Neural progenitor cell (in vitro differentiated cells): Measurements from ENCODE around the gene NPR3. TPM values are rescaled to one million over a fixed set of nuclear protein-coding genes. Genes with fewer than 3 reads are reported as not detected.

Source experiments
- DNase-seq: peaks from one replicate; pipeline ENCODE4 v3.0.0-alpha.2; 2016; ENCODE audit warnings: low spot score
- H2AFZ ChIP-seq: fragments of 200-600 bp; sonication (generic); replicated peaks from 2 replicates; pipeline ENCODE4 v1.6.1; 2016; ENCODE audit warnings: antibody characterized with exemption
- H3F3A ChIP-seq: fragments of 200-600 bp; sonication (generic); 2 replicates; pipeline ENCODE4 v1.6.1; 2016; ENCODE audit warnings: antibody characterized with exemption, low read depth
- H3K27ac ChIP-seq: fragments of 200-600 bp; sonication (generic); 2 replicates; pipeline ENCODE4 v1.5.1; 2016; ENCODE audit warnings: mild to moderate bottlenecking
- H3K27me3 ChIP-seq: fragments of 200-600 bp; sonication (generic); 2 replicates; pipeline ENCODE4 v1.6.1; 2016; ENCODE audit warnings: mild to moderate bottlenecking, moderate library complexity
- H3K36me3 ChIP-seq: fragments of 200-600 bp; sonication (generic); 2 replicates; pipeline ENCODE4 v1.5.1; 2016
- H3K4me1 ChIP-seq: fragments of 200-600 bp; sonication (generic); 2 replicates; pipeline ENCODE4 v1.6.1; 2016; ENCODE audit warnings: mixed run types
- H3K4me2 ChIP-seq: fragments of 200-600 bp; sonication (generic); 2 replicates; pipeline ENCODE4 v1.6.1; 2016
- H3K4me3 ChIP-seq: fragments of 200-600 bp; sonication (generic); 2 replicates; pipeline ENCODE4 v1.5.1; 2016
- H3K79me2 ChIP-seq: fragments of 200-600 bp; sonication (generic); 2 replicates; pipeline ENCODE4 v1.6.1; 2016; ENCODE audit warnings: low read depth
- H3K9ac ChIP-seq: fragments of 200-600 bp; sonication (generic); 2 replicates; pipeline ENCODE4 v1.6.1; 2016
- H3K9me3 ChIP-seq: fragments of 200-600 bp; sonication (generic); 2 replicates; pipeline ENCODE4 v1.5.1; 2016; ENCODE audit warnings: low read depth
- H4K20me1 ChIP-seq: fragments of 200-600 bp; sonication (generic); 2 replicates; pipeline ENCODE4 v1.6.1; 2016; ENCODE audit warnings: low read depth
- H3K27ac Mint-ChIP-seq: 3 replicates; pipeline ENCODE4 v1.8.0; 2021; ENCODE audit warnings: mixed read lengths
- H3K27me3 Mint-ChIP-seq: 2 replicates; pipeline ENCODE4 v1.8.0; 2022; ENCODE audit warnings: low read depth, mild to moderate bottlenecking, inconsistent platforms, moderate library complexity, mixed read lengths; ENCODE audit not compliant: insufficient read depth
- H3K36me3 Mint-ChIP-seq: 3 replicates; pipeline ENCODE4 v1.8.0; 2021; ENCODE audit warnings: mixed read lengths
- H3K4me1 Mint-ChIP-seq: 3 replicates; pipeline ENCODE4 v1.8.0; 2021; ENCODE audit warnings: mixed read lengths
- H3K4me3 Mint-ChIP-seq: 3 replicates; pipeline ENCODE4 v1.8.0; 2021; ENCODE audit warnings: mild to moderate bottlenecking, moderate library complexity, mixed read lengths
- H3K9me3 Mint-ChIP-seq: 3 replicates; pipeline ENCODE4 v1.8.0; 2020; ENCODE audit warnings: mixed read lengths
- CTCF ChIP-seq: fragments of 200-600 bp; sonication (generic); IDR thresholded peaks from 2 replicates; pipeline ENCODE4 v1.5.1; 2017; ENCODE audit warnings: antibody characterized with exemption, mild to moderate bottlenecking
- EZH2 ChIP-seq: fragments of 200-600 bp; sonication (generic); IDR thresholded peaks from 2 replicates; pipeline ENCODE4 v1.6.1; 2017; ENCODE audit warnings: antibody characterized with exemption, mild to moderate bottlenecking, moderate library complexity
- EZH2phosphoT487 ChIP-seq: fragments of 200-600 bp; sonication (generic); IDR thresholded peaks from 2 replicates; pipeline ENCODE4 v1.6.1; 2017; ENCODE audit warnings: antibody characterized with exemption
- total RNA-seq: library from RNA; depleted of rRNA; stranded (reverse); fragments of >200 nt; gene quantifications from 2 replicates; pipeline ENCODE4 v1.2.3, GENCODE V29; 2015; ENCODE audit warnings: low replicate concordance

NPR3 gene
- total RNA-seq, 1 donor from 2014 or later, result not detected

- no peak for TF ChIP-seq CTCF
- no peak for TF ChIP-seq EZH2
- Histone ChIP-seq H3K4me2 (no peak overlapping the region), H3K4me3 (no peak overlapping the region), H4K20me1 (no peaks in the 10 kb centered on the region), H3K27ac (no peak overlapping the region), H3F3A (no peaks in the 10 kb centered on the region), H3K79me2 (no peaks in the 10 kb centered on the region), H3K27me3 (no peaks in the 10 kb centered on the region), H3K9ac (no peak overlapping the region), H3K9me3 (no peaks in the 10 kb centered on the region), H3K4me1 (no peaks in the 10 kb centered on the region), H2AFZ (no peak overlapping the region), H3K36me3 (no peaks in the 10 kb centered on the region)
- Mint-ChIP-seq H3K27ac (no peak overlapping the region), H3K4me3 (no peak overlapping the region), H3K9me3 (peaks cover 2% of the 10 kb centered on the region), H3K4me1 (no peaks in the 10 kb centered on the region), H3K36me3 (no peaks in the 10 kb centered on the region), H3K27me3 (peaks cover 4% of the 10 kb centered on the region)
- no peak for DNase-seq
Measured at GRCh38 chr5:32771037-32771436, 59.9 kb downstream of the NPR3 start.

DNA sequence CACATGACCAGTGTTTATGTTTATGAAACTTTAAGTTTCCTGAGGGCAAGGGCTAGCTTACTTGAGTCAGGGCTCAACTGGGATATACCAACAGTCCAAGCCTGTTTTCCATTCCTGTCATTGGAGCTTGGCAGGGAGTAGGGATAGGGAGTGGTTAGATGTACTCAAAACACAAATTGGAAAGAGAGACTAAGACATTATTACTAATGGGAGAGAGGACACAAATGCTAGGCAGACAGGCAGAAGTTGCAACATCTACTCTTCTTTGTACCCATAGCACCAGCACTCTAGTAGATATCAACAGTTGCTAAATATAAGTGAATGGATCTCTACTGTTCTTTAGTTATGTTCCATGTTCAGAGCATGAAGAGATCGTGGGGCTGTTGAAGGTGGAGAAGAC, 62.8 kb downstream of the NPR3 start:
- Mint-ChIP-seq H3K27ac (no peak overlapping the region), H3K4me3 (no peak overlapping the region), H3K9me3 (peaks cover 2% of the 10 kb centered on the region), H3K36me3 (no peaks in the 10 kb centered on the region), H3K27me3 (peaks cover 2% of the 10 kb centered on the region), H3K4me1 (no peaks in the 10 kb centered on the region)
- H3K27ac ChIP-seq, result no peak overlapping the region
- H3K36me3 ChIP-seq, result no peaks in the 10 kb centered on the region
- no peak overlapping the region for H2AFZ ChIP-seq
- H3K4me2 ChIP-seq, result no peak overlapping the region
- H3K9me3 ChIP-seq, result no peaks in the 10 kb centered on the region
- no peaks in the 10 kb centered on the region for H4K20me1 ChIP-seq
- no peak for TF ChIP-seq EZH2phosphoT487
- TF ChIP-seq EZH2, result no peak
- TF ChIP-seq CTCF, result no peak
- H3K4me1 ChIP-seq, result no peaks in the 10 kb centered on the region
- DNase-seq, result no peak
- H3K9ac ChIP-seq, result no peak overlapping the region
- H3K79me2 ChIP-seq, result no peaks in the 10 kb centered on the region
- no peak overlapping the region for H3K4me3 ChIP-seq
- no peaks in the 10 kb centered on the region for H3F3A ChIP-seq
- no peaks in the 10 kb centered on the region for H3K27me3 ChIP-seq

DNA sequence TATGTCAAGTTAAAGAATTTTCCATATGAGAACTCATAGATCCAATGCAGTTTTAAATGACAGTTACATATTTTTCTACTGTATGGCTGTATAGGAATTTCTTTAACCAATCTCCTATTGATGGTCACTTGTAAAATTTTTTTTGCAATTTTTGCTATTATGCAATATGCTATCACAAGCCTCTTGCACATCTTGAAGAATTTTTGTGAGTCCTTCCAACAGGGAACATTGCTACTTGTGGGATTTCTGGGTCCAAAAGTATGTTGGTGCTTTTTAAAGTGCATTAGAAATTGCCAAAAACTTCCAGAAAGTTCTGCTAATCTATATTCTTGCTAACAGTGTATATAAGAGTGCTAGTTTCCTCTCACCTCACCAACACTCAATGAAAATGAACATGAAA, 65.1 kb downstream of the NPR3 start:
- TF ChIP-seq CTCF (no peak), EZH2phosphoT487 (no peak), EZH2 (no peak)
- no peaks in the 10 kb centered on the region for H3K36me3 ChIP-seq
- H3K4me3 ChIP-seq, result no peak overlapping the region
- no peaks in the 10 kb centered on the region for H3K4me1 Mint-ChIP-seq
- DNase-seq, result no peak
- H3F3A ChIP-seq, result no peaks in the 10 kb centered on the region
- H3K27ac Mint-ChIP-seq, result no peak overlapping the region
- H3K27ac ChIP-seq, result no peak overlapping the region
- H3K4me1 ChIP-seq, result no peaks in the 10 kb centered on the region
- peaks cover 2% of the 10 kb centered on the region for H3K9me3 Mint-ChIP-seq
- no peaks in the 10 kb centered on the region for H3K79me2 ChIP-seq
- H4K20me1 ChIP-seq, result no peaks in the 10 kb centered on the region
- H3K27me3 ChIP-seq, result no peaks in the 10 kb centered on the region
- H2AFZ ChIP-seq, result no peak overlapping the region
- no peaks in the 10 kb centered on the region for H3K9me3 ChIP-seq
- H3K36me3 Mint-ChIP-seq, result no peaks in the 10 kb centered on the region
- peaks cover 2% of the 10 kb centered on the region for H3K27me3 Mint-ChIP-seq
- no peak overlapping the region for H3K9ac ChIP-seq
- no peak overlapping the region for H3K4me2 ChIP-seq
- H3K4me3 Mint-ChIP-seq, result no peak overlapping the region

GRCh38 chr5:32777222-32777621, 66.1 kb downstream of the NPR3 start:
- Histone ChIP-seq H3K4me3 (no peak overlapping the region), H3K4me2 (no peak overlapping the region), H3K79me2 (no peaks in the 10 kb centered on the region), H3K27ac (no peak overlapping the region), H3K4me1 (no peaks in the 10 kb centered on the region), H3K9ac (no peak overlapping the region), H2AFZ (no peak overlapping the region), H3F3A (no peaks in the 10 kb centered on the region), H3K27me3 (no peaks in the 10 kb centered on the region), H3K9me3 (no peaks in the 10 kb centered on the region), H4K20me1 (no peaks in the 10 kb centered on the region), H3K36me3 (no peaks in the 10 kb centered on the region)
- peaks cover 2% of the 10 kb centered on the region for H3K27me3 Mint-ChIP-seq
- no peak for TF ChIP-seq EZH2phosphoT487
- TF ChIP-seq EZH2, result no peak
- TF ChIP-seq CTCF, result no peak
- peaks cover 2% of the 10 kb centered on the region for H3K9me3 Mint-ChIP-seq
- no peak overlapping the region for H3K27ac Mint-ChIP-seq
- no peak overlapping the region for H3K4me3 Mint-ChIP-seq
- H3K36me3 Mint-ChIP-seq, result no peaks in the 10 kb centered on the region
- no peak for DNase-seq
- no peaks in the 10 kb centered on the region for H3K4me1 Mint-ChIP-seq
